ENCODE measurements around the gene CEACAM19. TPM values are rescaled to one million over a fixed set of nuclear protein-coding genes. Genes with fewer than 3 reads are reported as not detected.

Gene CEACAM19
- total RNA-seq, 1 experiment from 2014 or later: 3.5 TPM

GRCh38 chr19:44666852-44667556 is 4.3 kb upstream of the CEACAM19 start:
- H3K4ac ChIP-seq (ENCODE audit: low read depth, low read length): no peak overlapping the region
- H3K9me3 Mint-ChIP-seq: no peaks in the 10 kb centered on the region; a peak in 1 of 5 replicates
- H3K9me3 ChIP-seq (ENCODE audit: control insufficient read depth, low read depth, low read length): no peaks in the 10 kb centered on the region
- no peak overlapping the region for H2BK20ac ChIP-seq (ENCODE audit: low read depth, low read length, poor library complexity, severe bottlenecking)
- no peaks in the 10 kb centered on the region for H3K79me2 ChIP-seq (ENCODE audit: insufficient read depth, low read length)
- H4K91ac ChIP-seq (ENCODE audit: insufficient read length, low read depth, low read length): no peak overlapping the region
- no peak for DNase-seq
- H2BK15ac ChIP-seq (ENCODE audit: low read depth, low read length): no peak overlapping the region; the same call in 1 of the 2 replicates
- no peak overlapping the region for H3K23ac ChIP-seq (ENCODE audit: insufficient read length, low read depth, low read length)
- H3T11ph ChIP-seq (ENCODE audit: low read length): no peak overlapping the region
- H3K14ac ChIP-seq (ENCODE audit: insufficient read depth, low read length): no peak overlapping the region
- peaks cover 5 to 15% (median 7%) of the 10 kb centered on the region in 3 experiments; a peak in 6 of 7 replicates for H3K36me3 Mint-ChIP-seq (ENCODE audit: insufficient read depth in 1 of 3, low read depth in 3 of 3)
- no peak overlapping the region for H2BK5ac ChIP-seq (ENCODE audit: insufficient read length, low read length)
- no peaks in the 10 kb centered on the region for H3K4me1 ChIP-seq (ENCODE audit: insufficient read depth, low read length)
- no peaks in the 10 kb centered on the region for H3K27me3 ChIP-seq (ENCODE audit: insufficient read depth, low read length)
- no peak overlapping the region for H2BK120ac ChIP-seq (ENCODE audit: low read depth, low read length, poor library complexity, severe bottlenecking)
- H4K20me1 ChIP-seq (ENCODE audit: control insufficient read depth, insufficient read depth, insufficient read length): no peaks in the 10 kb centered on the region
- no peak overlapping the region for H3K4me3 Mint-ChIP-seq
- no peaks in the 10 kb centered on the region for H3K23me2 ChIP-seq (ENCODE audit: insufficient read length, low read depth, low read length, poor library complexity, severe bottlenecking)
- H3K18ac ChIP-seq (ENCODE audit: insufficient read length, low read depth, low read length): no peak overlapping the region
- no peak overlapping the region for H2BK12ac ChIP-seq (ENCODE audit: insufficient read length, low read depth, low read length)
- no peak overlapping the region for H4K5ac ChIP-seq (ENCODE audit: insufficient read length, low read depth, low read length)
- H3K27me3 Mint-ChIP-seq (ENCODE audit: low read depth): no peaks in the 10 kb centered on the region; the same call in none of the 2 replicates
- H3K27ac Mint-ChIP-seq: no peak overlapping the region; a peak in 1 of 7 replicates
- H3K4me1 Mint-ChIP-seq: peaks cover 10 to 12% of the 10 kb centered on the region in 2 experiments
- no peak overlapping the region for H2AK5ac ChIP-seq (ENCODE audit: insufficient read length, low read length)
- no peak overlapping the region for H2AFZ ChIP-seq (ENCODE audit: low read length)
- H3K79me1 ChIP-seq (ENCODE audit: insufficient read depth, low read depth, low read length, poor library complexity, severe bottlenecking): no peaks in the 10 kb centered on the region
- no peak overlapping the region for H3K4me2 ChIP-seq (ENCODE audit: insufficient read depth, insufficient read length, low read length)
- TF ChIP-seq CTCF (conservative IDR thresholded peaks at IDR 0.05): no peak
- H3K9ac ChIP-seq (ENCODE audit: extremely low read depth, insufficient read length, low read length): no peak overlapping the region
- H4K8ac ChIP-seq (replicated peaks; ENCODE audit: insufficient read length, low read depth, low read length): no peak overlapping the region
- H3K56ac ChIP-seq (ENCODE audit: insufficient read length, low read depth, low read length): no peak overlapping the region
- H3K27ac ChIP-seq (ENCODE audit: insufficient read length, low read depth, low read length): no peak overlapping the region
- WGBS (ENCODE audit: extremely low coverage, insufficient read length, low lambda C conversion rate): no CpG with 5 or more reads among the region's 7 CpGs
